B cell (primary cell): ENCODE results near the gene CDH18.

Experiments used
- CTCF ChIP-seq: fragments of 200-600 bp; IDR thresholded peaks from one replicate; pipeline ENCODE4 v1.8.0; 2022; ENCODE audit warnings: antibody characterized with exemption, mild to moderate bottlenecking
- EZH2 ChIP-seq: IDR thresholded peaks from 2 replicates; pipeline ENCODE4 v1.6.1; 2012; ENCODE audit warnings: borderline replicate concordance, low read depth, mild to moderate bottlenecking, moderate library complexity, low read length; ENCODE audit not compliant: insufficient read depth, poor library complexity, severe bottlenecking

GRCh38 chr5:19564036-19564435 lies 424.0 kb downstream of the CDH18 start:
- no peak for TF ChIP-seq CTCF
- no peak for TF ChIP-seq EZH2
